ENCODE measurements around the gene ARNT2. TPM values are rescaled to one million over a fixed set of nuclear protein-coding genes. Genes with fewer than 3 reads are reported as not detected.

ARNT2 gene
- total RNA-seq, 1 experiment from 2014 or later = 3.3 TPM

- no peak for DNase-seq (ENCODE audit: low spot score)
These were observed 38.7 kb downstream of the ARNT2 start for GRCh38 chr15:80442728-80443403.

- DNase-seq (ENCODE audit: low spot score) = no peak
These were observed 40.6 kb downstream of the ARNT2 start for GRCh38 chr15:80444680-80445251.

GRCh38 chr15:80445300-80446041 lies 41.3 kb downstream of the ARNT2 start:
- no peak for DNase-seq (ENCODE audit: low spot score)

DNA sequence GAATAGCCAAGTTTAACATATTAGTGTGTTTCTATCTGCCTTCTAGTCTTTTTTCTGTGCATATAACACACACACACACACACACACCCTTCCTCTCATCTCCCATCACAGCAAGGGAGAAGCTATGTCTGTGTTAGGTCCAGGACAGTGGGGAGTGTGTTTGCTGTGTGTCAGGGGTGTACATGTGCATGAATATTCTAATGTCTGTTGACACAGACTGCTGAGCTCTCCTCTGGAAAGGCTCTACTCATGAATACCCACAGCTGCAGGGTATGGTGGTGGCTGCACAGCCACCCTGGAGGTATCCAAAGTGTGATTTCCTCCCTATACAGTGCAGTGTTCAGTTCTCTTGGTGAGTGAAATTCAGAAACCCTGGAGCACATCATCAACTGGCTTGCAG lies 42.9 kb downstream of the ARNT2 start:
- no peak for DNase-seq (ENCODE audit: low spot score)

- no peak for DNase-seq (ENCODE audit: low spot score)
These were observed 45.6 kb downstream of the ARNT2 start for GRCh38 chr15:80449825-80450224.

DNA sequence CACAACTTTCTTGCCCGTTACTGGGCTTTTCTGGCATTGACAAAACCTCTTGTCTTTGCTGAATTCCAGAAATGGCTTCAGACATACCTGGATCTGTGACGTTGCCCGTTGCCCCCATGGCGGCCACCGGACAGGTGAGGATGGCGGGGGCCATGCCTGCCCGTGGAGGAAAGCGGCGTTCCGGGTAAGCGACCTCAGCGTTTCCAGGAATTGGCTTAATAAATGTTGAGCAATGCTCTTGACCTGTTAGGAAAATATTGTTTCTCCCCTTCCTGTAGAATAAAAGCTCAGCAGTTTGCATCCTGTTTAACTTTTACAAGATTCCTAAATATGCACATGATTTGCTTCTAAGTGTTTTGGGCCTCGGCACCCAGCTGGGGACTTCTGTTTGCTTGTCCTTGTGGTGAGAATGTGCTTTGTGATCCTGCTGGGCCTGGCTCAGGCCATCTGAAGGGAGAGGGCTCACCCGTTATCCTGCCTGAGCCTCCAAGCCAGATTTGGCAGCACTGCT lies 46.7 kb downstream of the ARNT2 start:
- DNase-seq (ENCODE audit: low spot score) = no peak

DNA sequence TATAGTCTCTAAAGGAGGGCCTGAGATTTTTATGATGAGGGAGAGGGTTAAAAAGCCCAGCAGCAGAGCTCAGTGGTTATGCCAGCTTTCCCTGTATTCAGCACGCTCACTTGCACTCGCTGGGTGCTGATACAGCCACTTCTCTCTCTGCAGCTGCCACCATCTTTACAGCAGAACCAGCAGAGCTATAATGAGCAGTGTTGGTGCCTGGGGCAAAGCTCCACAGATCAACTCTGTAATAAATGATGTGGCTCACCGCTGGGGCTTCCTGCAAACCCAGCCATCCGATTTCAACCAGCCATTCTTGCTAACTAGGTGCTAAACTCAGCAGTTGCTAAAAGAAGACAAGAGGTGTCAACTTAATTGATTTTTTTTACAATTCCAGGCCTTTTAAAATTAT lies 48.0 kb downstream of the ARNT2 start:
- no peak for DNase-seq (ENCODE audit: low spot score)

DNA sequence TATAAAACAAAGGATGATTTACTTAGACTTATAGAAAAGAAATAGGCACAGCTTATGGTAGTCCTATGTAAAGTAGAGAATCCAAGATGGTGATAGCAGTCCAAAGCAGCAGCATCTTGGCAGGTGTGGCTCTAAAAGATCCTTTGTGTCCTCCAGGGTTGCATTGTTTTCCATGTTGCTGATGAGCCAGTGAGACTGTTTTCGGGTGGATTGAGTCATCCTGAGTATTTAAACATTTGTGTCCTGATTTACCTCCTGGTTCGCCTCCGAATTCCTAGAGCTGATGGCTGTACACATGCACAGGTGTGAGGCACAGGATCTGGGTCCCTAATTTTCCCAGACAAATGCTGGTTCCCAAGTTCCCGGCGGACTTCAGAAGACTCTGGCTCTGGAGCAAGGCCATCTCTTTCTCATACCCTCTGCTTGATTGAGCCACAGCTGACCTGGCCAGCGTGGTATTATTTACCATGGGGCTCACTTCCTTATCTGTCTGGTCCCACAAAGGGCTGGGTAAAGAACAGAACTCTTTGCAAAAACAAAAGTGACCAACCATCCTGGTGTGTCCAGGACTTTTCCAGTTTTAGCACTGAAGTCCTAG lies 51.0 kb downstream of the ARNT2 start:
- no peak for DNase-seq (ENCODE audit: low spot score)

DNA sequence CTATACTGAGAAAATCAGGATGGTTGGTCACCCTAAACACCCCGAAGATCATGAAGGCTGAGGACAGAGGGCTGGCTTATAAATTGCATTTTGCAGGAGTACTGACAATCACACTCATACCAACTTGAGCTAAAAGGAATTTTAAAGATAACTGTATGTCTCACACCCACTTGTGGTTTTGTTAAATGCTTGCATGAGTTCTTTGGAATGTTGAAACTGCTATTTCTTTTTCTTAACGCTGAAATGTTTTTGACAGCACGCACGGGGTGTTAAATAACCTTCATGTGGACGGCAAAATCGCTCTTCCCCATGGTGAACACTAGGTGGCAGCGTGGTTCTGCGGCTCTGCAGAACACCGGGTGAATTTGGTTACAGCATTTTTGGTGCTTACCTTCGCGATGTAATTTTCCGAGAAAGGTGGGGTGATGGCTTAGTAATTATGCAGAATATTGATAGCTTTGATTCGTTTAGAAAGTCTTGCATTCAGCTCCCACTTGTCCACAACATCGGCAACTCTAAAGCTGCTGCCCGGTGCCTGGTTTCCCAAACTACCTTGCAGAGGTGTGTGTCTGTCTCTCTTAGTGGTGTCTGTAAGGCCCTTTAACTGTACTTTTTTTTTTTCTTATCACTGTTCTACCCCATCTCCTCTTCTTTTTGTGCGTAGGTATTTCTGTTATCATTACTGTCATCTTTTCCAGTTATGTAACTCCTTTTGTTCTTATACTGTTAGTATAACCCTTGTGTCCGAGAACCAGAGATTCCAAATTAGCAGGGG lies 51.7 kb downstream of the ARNT2 start:
- DNase-seq (ENCODE audit: low spot score) = peak; percentile 75

- no peak for DNase-seq (ENCODE audit: low spot score)
These were observed 52.6 kb downstream of the ARNT2 start for GRCh38 chr15:80456517-80457492.

GRCh38 chr15:80457896-80458295 lies 53.7 kb downstream of the ARNT2 start:
- DNase-seq (ENCODE audit: low spot score) = no peak

DNA sequence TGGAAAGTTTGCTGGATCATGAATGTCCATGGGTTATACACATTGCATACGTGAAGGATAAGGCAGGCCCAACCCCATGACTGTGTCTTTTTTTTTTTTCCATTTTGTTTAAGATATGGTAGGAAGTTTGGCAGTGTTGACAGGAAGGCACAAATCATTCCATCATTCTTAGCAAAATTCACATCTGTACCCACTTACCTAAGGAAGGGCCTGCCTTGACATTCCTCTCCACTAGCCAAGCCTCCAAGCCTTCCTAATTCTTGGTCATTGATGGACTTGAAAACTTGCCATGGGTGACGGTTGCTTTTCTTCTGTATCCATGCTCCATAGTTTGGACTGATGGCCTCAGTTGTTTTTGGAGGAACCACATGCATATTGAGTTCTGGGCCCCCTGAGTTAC lies 54.4 kb downstream of the ARNT2 start:
- no peak for DNase-seq (ENCODE audit: low spot score)

DNA sequence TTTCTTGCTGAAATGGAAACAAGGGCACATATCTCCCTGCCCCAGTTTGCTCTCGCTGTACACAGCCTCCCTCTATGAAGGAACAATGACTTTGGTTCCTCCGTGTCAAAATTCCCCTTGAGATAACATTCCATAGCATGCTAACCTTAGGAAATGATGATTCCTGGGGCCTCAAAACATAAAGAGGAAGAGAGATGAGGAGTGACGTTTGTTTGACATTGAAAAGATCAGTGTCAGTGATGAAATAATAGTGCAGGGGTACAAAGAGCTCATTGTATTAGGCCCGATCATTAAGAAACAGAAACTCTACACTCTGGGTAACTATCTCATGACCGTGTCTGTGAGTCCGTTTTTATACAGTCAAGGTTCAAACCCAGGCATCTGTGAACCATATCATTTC lies 55.2 kb downstream of the ARNT2 start:
- no peak for DNase-seq (ENCODE audit: low spot score)

- DNase-seq (ENCODE audit: low spot score) = no peak
These were observed 55.6 kb downstream of the ARNT2 start for GRCh38 chr15:80459818-80460217.

DNA sequence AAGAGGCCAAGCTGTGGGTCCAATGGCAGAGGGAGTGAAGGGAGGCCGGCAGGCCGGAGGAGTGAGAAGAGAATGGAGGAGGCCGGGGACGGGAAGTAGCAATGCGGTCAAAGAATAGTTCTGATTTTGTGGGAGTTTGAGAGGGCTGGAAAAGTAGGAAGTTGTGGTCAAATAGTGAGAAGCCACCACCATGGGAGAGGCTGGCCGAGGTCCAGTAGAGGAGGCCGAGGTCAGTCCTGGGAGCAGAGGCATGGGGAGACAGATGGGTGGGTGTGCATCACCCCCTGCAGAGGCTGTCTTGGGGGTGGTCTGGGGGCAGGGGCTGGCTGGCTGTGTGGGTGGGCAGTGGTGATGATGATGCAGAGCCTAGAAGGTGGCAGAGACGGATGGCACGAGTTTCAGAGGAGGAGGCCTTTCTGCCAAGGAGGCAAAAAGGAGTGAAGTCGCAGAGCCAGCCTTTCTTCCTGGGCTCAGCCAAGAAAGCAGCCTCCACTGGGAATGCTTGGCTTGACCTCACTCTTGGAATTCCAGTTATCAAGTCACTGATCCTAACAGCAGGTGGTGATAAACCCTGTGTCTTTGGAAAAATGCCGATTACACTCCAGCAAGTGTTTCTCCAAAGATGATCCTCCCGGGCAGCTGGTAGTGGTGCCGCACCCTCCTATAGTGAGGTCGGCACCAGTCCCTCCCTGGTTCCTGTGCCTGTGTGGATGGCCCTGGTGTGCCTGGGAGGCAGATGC lies 57.3 kb downstream of the ARNT2 start:
- no peak for DNase-seq (ENCODE audit: low spot score)

DNA sequence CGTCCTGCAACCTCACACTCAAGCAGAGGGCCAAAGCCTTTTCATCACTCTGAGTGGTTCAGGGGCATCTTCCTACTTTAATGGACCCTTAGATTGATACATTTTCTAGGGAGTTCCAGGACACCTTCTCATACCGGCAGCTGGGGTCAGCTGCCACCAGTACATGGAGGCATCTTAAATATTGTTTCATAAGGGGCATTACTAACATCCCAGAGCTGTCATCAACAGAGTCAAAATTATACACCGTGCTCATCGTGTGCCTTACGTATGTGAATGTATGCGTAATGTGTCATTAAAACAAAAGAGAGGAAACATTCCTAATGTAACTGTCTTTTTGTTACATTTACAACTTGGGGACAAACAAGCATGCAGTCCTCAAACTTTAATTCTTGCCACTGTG lies 57.9 kb downstream of the ARNT2 start:
- DNase-seq (ENCODE audit: low spot score) = no peak

DNA sequence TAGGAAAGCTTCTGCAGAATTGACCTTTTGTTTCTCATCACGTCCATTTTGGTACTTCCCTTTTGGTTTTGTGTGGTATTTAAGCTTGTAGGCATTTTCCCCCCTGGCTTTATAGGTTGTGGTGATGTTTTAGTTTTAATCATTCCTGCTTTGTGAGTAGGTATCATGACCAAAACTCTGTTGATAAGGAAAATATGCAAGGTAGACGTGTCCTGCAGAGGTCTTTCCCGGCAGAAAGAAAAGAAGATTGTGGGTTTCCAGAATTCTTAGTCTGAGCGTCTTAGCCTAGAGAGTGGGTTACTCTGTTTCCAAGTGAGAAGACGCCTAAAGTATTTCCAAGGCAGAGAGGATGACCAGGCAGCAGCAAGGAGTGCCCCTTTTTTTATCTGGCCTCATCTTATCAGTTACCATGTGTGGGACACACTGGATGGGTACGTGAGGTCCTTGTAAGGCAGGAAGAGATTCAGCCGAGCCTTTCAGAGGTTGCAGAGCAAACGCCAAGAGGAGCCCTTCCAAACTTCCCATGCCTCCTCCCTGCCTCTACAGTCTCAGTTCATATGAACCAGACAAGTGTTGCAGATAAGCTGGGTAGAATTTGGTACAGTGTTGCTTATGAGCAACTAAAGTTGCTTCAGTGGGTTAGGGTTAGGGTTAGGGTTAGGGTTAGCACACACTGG lies 58.8 kb downstream of the ARNT2 start:
- DNase-seq (ENCODE audit: low spot score) = no peak

- DNase-seq (ENCODE audit: low spot score) = no peak
These were observed 60.9 kb downstream of the ARNT2 start for GRCh38 chr15:80464951-80465625.

DNA sequence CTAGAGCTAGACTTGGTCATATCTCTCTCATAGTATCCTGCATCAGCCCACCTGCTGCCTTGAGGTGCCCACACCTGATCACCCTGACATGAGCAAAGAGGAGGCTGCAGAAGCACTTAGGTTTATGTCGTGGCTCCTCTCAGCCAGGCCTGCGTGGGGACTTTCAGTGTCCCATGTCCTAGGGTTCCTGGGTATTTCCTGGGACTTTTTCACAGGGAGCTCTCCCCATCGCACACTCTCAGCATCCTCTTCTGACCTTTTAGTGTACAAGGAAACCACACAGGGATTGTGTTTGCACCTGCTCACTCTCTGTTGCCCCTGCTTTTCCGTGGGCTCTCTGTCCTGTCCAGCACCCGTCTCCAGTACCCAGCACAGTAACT lies 61.4 kb downstream of the ARNT2 start:
- DNase-seq (ENCODE audit: low spot score) = no peak
